Epithelial cell of esophagus (primary cell): Measurements from ENCODE around the gene SCAMP4.

Experiments used
- DNase-seq: peaks from one replicate; pipeline ENCODE4 v3.0.0; 2010; ENCODE audit warnings: low read depth
- H3K4me3 ChIP-seq: 2 replicates; pipeline ENCODE4 v1.5.1; 2011; ENCODE audit warnings: mild to moderate bottlenecking, low read length, control low read depth
- CTCF ChIP-seq: IDR thresholded peaks from 2 replicates; pipeline ENCODE4 v1.5.1; 2011; ENCODE audit warnings: low read depth, mild to moderate bottlenecking, low read length, control low read depth, inconsistent platforms; ENCODE audit not compliant: insufficient read depth; ENCODE audit errors: missing control alignments

Gene SCAMP4

GRCh38 chr19:1906985-1907562, 1.9 kb downstream of the SCAMP4 start:
- peak overlapping the region; percentile 30 for H3K4me3 ChIP-seq
- TF ChIP-seq CTCF, result no peak
- no peak for DNase-seq

- peak overlapping the region; percentile 30 for H3K4me3 ChIP-seq
- no peak for TF ChIP-seq CTCF
- peak; percentile 76 for DNase-seq
Observed at GRCh38 chr19:1907563-1908363, 2.6 kb downstream of the SCAMP4 start.

GRCh38 chr19:1908364-1908678, 3.1 kb downstream of the SCAMP4 start:
- DNase-seq, result no peak
- no peak for TF ChIP-seq CTCF
- H3K4me3 ChIP-seq, result peak overlapping the region; percentile 30

- DNase-seq, result no peak
- H3K4me3 ChIP-seq, result no peak overlapping the region
- no peak for TF ChIP-seq CTCF
Observed at GRCh38 chr19:1909761-1910080, 4.5 kb downstream of the SCAMP4 start.

- no peak for TF ChIP-seq CTCF
- no peak overlapping the region for H3K4me3 ChIP-seq
- no peak for DNase-seq
Observed at GRCh38 chr19:1910177-1910576, 5.0 kb downstream of the SCAMP4 start.

GRCh38 chr19:1911098-1911497, 5.9 kb downstream of the SCAMP4 start:
- no peak for DNase-seq
- no peak for TF ChIP-seq CTCF
- H3K4me3 ChIP-seq, result no peak overlapping the region

GRCh38 chr19:1911995-1912394, 6.8 kb downstream of the SCAMP4 start:
- DNase-seq, result no peak
- TF ChIP-seq CTCF, result no peak
- H3K4me3 ChIP-seq, result no peak overlapping the region
